NCI-H345 (cell line): ENCODE measurements around the gene ZBTB40.

Source experiments
- DNase-seq: peaks from one replicate; lab custom pipeline; 2025; lab: John Stamatoyannopoulos, UW

ZBTB40 gene

GRCh38 chr1:22530715-22531114, 79.1 kb downstream of the ZBTB40 start:
- DNase-seq = no peak

DNA sequence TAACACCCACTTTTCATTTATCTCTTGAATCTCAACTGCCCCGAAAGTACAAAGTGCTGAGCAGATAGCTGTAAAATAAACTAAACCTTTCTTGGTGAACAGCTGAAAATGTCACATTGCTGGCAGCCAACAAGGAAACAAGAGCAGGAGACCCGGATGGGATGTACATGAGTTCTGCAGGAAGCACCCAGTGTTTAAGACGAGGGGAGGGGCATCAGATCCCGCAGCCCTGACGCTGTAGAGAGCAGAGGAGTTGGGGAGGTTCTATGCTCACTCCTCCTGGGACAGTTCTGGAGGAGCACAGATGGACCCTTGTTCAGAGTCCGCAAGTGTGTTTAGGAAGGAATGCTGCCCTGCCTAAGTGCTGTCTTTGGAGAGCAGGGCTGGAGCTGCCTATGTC, 79.6 kb downstream of the ZBTB40 start:
- DNase-seq = no peak

DNA sequence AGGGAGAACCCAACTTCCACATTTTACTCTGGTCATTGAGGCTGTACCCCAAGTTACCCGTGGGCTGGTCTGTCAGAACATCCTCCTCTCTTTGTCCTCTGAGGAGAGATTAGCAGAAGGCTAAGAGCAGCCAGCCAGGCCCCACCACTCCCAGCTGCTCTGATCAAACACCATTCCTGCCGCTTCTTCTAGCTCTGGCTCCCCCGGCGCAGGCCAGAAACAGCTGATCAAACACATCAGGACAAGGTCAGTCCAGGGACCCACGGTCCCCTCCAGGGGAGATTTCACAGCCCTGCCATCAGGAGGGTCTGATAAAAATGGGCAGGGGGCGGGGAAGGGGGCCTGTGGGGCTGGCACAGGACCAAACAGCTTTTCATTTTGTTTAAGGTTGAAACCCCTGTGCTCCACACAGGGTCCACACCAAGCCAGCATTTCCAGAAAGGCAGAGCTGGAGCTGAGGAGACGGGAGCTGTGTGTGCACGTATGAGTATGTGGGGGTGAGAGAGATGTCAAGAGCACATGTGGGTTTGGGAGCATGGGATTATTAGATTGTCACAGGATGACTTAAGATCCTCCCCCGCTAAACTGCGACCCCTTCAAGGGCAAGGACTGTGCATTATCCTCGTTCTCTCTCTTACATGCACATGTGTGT, 81.7 kb downstream of the ZBTB40 start:
- DNase-seq = peak; percentile 38

- no peak for DNase-seq
These were observed 83.3 kb downstream of the ZBTB40 start for GRCh38 chr1:22534951-22535350.

DNA sequence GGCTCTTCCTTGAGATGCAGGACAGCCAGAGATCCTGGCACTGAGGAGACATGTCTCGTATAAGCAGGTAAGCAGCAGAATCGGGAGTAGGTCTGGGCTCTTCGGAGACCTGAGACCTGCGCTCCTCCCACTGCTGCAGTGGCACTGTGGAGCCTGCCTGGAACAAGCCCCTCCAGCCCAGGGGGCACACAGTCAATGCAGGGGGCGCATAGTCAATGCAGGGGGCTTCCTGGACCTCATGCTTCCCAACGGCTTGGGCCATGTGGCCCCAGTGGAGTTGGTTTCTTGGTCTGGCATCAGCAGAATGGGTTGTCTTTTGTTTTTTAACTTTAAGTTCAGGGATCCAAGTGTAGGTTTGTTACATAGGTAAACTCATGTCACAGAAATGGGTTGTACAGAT, 83.7 kb downstream of the ZBTB40 start:
- no peak for DNase-seq

- no peak for DNase-seq
These were observed 84.9 kb downstream of the ZBTB40 start for GRCh38 chr1:22536506-22536905.

DNA sequence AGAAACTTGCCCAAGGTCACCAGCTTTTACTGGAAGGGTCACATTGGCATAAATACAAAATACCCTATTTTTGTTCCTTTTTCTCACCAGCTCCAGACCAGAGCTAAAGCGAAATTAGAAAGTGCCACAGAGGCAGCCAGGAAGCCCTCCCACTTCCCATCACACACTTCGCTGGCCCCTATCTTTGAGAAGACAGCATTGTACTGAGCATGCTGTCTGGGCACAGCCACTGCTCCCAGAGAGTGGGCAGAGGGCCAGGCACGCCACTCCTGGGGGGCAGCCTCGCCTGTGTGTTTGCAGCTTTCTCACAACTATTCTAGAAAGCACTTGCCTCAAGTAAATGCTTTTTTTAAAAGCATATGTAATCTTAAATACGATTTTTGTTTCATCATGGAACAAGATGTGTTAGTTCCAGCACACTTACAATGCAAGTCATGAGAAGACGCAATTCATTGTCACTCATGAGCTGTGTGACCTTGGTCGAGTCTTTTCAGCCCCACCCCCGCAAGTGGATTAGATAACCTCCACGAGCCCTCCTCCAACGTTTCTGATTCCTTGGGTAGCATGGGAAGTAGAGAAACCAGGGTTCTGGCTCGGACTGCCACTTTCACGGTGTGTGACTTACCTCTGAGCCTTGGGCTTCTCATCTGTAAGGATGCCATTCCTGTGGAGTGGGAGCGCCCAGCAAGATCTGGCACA, 85.9 kb downstream of the ZBTB40 start:
- DNase-seq = no peak

DNA sequence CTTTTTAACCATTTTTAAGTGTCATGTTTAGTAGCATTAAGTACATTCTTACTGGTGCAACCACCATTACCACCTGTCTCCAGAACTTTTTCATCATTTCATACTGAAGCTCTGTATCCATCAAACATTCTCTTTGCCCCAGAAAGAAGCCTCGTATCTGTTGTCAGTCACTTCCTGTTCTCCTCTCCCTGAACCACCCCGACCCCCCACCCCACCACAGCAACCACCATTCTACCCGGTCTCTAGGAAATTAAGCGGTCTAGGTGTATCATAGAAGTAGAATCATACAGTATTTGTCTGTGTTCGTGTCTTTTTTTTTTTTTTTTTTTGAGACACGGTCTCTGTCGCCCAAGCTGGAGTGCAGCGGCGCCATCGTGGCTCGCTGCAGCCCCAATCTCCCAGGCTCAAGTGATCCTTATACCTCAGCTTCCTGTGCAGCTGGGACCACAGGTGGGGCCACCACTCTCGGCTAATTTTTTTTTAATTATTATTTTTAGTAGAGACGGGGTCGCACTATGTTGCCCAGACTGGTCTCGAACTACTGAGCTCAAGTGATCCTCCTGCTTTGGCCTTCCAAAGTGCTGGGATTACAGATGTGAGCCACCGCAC, 88.0 kb downstream of the ZBTB40 start:
- DNase-seq = no peak

GRCh38 chr1:22540337-22540736, 88.7 kb downstream of the ZBTB40 start:
- DNase-seq = no peak

- no peak for DNase-seq
These were observed 91.2 kb downstream of the ZBTB40 start for GRCh38 chr1:22542886-22543285.

- no peak for DNase-seq
These were observed 92.0 kb downstream of the ZBTB40 start for GRCh38 chr1:22543679-22544078.

DNA sequence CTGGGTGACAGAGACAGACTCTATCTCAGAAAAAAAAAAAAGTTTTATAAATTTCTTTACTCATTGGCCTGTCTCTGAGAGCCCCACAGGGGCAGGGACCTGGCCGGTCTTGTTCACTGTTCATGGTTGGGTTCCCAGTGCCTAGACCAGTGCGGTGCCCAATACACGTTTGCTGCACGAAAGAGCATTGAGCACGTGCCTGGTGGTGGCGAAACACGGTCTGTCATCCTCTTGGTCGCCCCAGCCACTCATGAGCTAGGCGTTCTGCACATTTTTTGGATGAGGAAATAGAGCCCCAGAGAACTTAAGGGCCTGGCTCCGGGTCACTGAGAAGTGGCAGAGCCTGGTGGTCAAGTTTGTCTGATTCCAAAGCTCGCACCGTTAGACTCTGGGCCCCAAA, 93.0 kb downstream of the ZBTB40 start:
- DNase-seq = no peak

DNA sequence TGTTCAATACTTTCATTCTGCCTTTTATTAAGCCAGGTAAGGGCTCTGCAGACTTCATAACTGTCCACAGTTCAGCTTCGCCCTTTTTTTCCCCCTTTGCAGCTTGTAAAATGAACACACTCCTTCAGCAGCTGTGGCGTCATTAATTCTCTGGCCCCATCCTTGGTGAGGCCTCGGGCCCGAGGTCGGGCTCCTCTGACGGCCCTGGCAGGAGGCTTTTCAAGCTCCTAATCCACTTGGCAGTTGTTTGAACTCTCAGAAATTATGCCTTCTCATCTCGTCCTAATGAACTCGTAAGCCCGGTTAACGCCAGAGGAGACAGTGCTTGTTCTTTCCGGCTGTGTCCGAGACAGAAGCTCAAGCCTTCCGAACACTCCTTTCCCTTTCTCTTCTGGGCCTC, 93.5 kb downstream of the ZBTB40 start:
- no peak for DNase-seq

DNA sequence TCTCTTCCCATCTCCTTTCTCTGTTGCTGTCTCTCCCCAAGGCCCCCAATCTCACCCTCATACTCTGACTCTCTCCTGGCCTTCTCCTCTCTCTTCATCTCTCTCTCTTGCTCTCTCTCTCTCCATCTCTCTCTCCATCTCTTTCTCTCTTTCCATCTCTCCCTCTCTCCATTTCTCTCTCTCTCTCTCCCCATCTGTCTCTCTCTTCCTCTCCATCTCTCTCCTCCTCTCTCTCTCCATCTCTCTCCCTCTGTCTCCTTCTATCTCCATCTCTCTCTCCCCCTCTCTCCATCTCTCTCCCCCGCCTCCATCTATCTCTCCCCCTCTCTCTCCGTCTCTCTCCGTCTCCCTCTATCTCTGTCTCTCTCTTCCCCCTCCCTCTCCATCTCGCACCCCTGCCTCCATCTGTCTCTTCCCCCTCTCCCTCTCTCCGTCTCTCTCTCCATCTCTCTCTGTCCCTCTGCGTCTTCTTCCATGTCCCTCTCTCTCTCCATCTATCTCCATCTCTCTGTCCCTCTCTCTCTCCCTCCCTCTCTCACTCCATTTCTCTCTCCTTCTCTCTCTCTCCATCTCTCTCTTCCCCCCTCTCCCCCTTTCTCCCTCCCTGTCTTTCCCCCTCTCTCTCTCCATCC, 95.7 kb downstream of the ZBTB40 start:
- DNase-seq = no peak

- no peak for DNase-seq
These were observed 96.3 kb downstream of the ZBTB40 start for GRCh38 chr1:22547818-22548462.

DNA sequence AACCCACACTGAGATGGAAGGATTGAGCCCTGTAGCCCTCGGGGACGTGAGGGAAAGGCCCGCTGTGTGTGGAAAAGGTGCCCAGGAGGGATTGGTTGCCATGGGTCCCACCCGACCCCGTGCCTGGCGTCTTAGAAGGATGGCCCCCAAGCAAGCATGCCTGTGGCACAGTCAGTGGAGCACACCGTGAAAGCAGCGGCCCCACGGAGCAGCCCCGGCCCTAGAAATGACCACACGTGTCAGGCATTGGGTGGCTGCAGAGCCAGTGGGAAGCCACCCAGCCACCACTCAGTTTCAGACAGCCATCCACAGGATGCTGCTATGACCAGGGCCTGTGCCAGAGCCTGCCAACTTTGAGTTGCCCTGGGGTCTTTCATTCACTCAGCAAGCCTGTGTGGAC, 98.4 kb downstream of the ZBTB40 start:
- no peak for DNase-seq

GRCh38 chr1:22551591-22551990, 99.9 kb downstream of the ZBTB40 start:
- DNase-seq = no peak

GRCh38 chr1:22552021-22552420, 100.4 kb downstream of the ZBTB40 start:
- DNase-seq = no peak

DNA sequence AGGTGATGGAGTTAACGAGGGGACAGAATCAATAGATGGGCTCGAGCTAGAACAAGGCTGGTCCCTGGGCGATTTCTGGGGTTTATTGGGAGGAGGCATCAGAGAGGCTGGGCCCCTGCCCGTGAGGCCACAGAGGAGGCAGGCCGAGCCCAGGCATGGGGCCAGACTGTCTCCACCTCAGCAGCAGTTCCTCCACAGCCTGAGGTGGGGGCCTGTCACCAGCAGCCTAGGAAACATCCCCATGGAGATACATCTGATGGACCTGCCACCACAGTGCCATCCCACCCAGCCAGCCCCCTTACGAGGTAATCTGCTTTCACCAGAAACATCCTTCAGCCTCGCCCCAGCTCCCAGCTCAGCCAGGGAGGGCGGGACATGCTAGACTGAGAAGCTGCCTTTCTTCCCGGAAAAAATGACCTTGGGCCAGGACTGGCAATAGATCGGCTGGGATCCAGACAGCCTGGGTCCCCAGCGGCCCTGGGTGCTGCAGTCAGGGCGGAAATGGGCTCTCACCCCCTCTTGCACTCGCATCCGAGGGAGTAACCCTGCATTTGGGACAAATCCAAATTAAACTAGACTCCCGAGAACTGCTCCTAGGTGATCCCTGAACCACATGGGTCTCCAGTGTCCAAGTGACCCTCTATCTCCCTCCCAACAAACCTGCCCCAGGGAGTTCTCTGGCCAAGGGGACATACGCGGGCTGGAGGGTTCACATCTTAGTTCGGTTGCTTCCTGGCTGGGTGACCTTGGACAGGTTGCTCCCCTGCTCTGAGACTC, 101.6 kb downstream of the ZBTB40 start:
- DNase-seq = no peak

- no peak for DNase-seq
These were observed 102.4 kb downstream of the ZBTB40 start for GRCh38 chr1:22553991-22554522.

DNA sequence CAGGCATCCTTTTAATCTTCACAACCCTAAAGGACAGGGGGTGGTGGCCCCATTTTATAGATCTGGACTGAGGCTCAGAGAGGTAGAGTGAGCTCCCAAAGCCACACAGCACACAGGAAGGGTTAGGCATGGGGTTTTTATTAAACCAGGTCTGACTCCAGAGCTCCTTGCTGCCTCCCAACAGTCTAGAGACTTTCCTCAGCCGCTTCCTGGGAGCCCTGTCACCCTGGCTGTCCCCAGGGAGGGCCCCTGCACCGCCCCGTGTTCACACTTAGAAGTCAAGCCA, 103.7 kb downstream of the ZBTB40 start:
- DNase-seq = no peak
